Measurements from ENCODE around the gene OGDH. TPM values are rescaled to one million over a fixed set of nuclear protein-coding genes. Genes with fewer than 3 reads are reported as not detected.

The OGDH gene
- total RNA-seq, 1 experiment from 2014 or later = 75.1 TPM

DNA sequence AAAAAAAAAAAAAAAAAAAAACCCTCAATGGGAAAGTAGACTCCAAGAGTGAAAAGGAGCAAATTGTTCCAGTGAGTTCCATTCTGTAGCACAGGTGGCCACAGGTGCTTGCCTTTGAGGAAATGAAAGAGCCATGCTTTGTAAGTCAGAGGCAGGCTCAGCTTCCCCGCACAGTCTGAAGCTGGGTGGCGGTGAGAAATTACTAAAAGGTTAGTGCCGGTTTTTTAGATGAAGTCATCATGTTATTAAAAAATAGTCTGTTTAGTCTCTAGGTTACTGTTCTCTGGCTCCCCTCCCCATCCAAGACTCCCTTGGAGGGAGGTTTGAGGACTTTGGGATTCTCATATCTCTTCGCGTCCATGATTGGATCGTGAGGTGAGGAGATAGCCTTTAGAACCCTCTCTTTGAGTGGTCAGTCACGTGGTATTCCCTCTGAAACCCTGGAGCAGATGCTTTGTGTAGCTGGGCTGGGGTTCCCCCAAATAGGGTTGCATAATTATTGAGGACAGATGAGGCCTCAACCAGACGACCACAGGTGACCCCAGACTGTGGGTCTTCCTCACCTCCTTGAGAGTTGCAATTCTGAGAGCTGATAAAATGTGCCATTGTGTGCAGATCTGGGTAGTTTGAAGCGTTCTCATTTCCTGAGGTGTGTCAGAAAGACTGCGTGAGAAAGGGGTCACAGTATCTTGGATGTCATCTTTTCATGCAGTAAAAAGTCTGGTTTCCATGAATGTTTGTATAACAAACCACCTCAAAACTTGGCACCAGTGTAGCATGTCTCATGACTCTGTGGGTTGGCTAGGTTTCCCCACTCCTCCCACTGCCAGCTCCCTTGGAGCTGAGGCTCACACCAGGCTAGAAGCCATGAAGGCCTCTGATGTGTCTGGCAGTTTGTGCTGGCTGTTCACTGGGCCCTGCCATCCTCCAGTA lies 27.1 kb downstream of the OGDH start:
- TF ChIP-seq, protein P1, sequence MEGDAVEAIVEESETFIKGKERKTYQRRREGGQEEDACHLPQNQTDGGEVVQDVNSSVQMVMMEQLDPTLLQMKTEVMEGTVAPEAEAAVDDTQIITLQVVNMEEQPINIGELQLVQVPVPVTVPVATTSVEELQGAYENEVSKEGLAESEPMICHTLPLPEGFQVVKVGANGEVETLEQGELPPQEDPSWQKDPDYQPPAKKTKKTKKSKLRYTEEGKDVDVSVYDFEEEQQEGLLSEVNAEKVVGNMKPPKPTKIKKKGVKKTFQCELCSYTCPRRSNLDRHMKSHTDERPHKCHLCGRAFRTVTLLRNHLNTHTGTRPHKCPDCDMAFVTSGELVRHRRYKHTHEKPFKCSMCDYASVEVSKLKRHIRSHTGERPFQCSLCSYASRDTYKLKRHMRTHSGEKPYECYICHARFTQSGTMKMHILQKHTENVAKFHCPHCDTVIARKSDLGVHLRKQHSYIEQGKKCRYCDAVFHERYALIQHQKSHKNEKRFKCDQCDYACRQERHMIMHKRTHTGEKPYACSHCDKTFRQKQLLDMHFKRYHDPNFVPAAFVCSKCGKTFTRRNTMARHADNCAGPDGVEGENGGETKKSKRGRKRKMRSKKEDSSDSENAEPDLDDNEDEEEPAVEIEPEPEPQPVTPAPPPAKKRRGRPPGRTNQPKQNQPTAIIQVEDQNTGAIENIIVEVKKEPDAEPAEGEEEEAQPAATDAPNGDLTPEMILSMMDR (IDR thresholded peaks at IDR 0.05; ENCODE audit: unreplicated experiment) = no peak
- no peaks in the 10 kb centered on the region for H3K9me3 Mint-ChIP-seq (ENCODE audit: unreplicated experiment)
- DNase-seq (ENCODE audit: unreplicated experiment) = peak; percentile 92
- intact Hi-C loops (cut with micrococcal nuclease) = no loop called here
- ChIA-PET CTCF (interaction anchor here (0.6 kb wide), 2 partner anchors 104 to 541 kb away, joined by 3 to 4 read pairs; no protein-coding TSS in a partner anchor), POLR2A (interaction anchor here (0.7 to 5.3 kb wide), 11 partner anchors 13 to 503 kb away, joined by 3 to 58 read pairs (median 3); partner anchors contain the start of genes DDX56, NUDCD3, OGDH and TBRG4)
- peaks cover 37% of the 10 kb centered on the region for H3K36me3 Mint-ChIP-seq (ENCODE audit: insufficient read depth, unreplicated experiment)
- no peak overlapping the region for H3K4me3 Mint-ChIP-seq (ENCODE audit: unreplicated experiment)
- peaks cover 40% of the 10 kb centered on the region for H3K4me1 Mint-ChIP-seq (ENCODE audit: insufficient read depth, unreplicated experiment)
- no peaks in the 10 kb centered on the region for H3K27me3 Mint-ChIP-seq (ENCODE audit: insufficient read depth, unreplicated experiment)
- BruUV-seq (replicated peaks) = no TSS peak
- H3K27ac Mint-ChIP-seq (ENCODE audit: low read depth, unreplicated experiment) = peak overlapping the region; percentile 84

DNA sequence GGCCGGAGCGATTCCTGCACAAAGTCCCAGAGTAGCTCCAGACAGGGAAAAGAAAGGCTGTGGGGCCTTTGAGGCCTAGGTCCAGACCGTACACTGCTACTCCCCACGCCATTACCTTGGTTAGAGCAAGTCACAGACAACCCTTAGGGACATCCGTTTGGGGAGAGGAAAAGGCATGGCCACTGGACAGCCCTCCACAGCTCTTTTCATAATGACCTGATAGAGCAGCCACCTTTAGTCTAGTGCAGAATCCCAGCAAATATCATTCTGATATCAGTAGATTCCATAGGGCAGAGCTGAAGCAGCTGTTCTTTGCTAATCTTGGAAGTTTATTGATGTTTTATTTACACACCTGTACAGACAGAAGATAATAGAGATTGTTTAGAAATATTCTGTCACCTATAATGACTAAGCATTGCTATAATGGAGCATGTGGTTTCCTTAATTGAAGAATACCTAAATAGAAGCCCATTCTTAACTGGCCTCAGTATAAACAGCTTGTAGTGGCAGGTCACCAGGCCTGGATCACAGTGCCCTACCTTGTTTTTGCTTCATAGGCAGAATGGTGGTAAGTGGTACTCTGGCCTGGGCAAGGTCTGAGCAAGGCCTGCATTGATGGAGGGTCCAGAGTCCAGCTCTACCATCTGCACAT lies 27.9 kb downstream of the OGDH start:
- Mint-ChIP-seq H3K27me3 (ENCODE audit: insufficient read depth, unreplicated experiment) (no peaks in the 10 kb centered on the region), H3K4me3 (ENCODE audit: unreplicated experiment) (no peak overlapping the region), H3K9me3 (ENCODE audit: unreplicated experiment) (no peaks in the 10 kb centered on the region), H3K27ac (ENCODE audit: low read depth, unreplicated experiment) (peak overlapping the region; percentile 84), H3K4me1 (ENCODE audit: insufficient read depth, unreplicated experiment) (peaks cover 48% of the 10 kb centered on the region), H3K36me3 (ENCODE audit: insufficient read depth, unreplicated experiment) (peaks cover 29% of the 10 kb centered on the region)
- intact Hi-C loops (cut with micrococcal nuclease) = no loop called here
- ChIA-PET CTCF (interaction anchor here (0.6 kb wide), 1 partner anchor 103 kb away, joined by 3 read pairs; no protein-coding TSS in a partner anchor), POLR2A (interaction anchor here (0.6 to 5.3 kb wide), 12 partner anchors 13 to 502 kb away, joined by 3 to 58 read pairs (median 3); partner anchors contain the start of genes DDX56, NUDCD3, OGDH and TBRG4)
- TF ChIP-seq, protein P1 (IDR thresholded peaks at IDR 0.05; ENCODE audit: unreplicated experiment) = no peak
- no TSS peak for BruUV-seq (replicated peaks)
- DNase-seq (ENCODE audit: unreplicated experiment) = no peak

DNA sequence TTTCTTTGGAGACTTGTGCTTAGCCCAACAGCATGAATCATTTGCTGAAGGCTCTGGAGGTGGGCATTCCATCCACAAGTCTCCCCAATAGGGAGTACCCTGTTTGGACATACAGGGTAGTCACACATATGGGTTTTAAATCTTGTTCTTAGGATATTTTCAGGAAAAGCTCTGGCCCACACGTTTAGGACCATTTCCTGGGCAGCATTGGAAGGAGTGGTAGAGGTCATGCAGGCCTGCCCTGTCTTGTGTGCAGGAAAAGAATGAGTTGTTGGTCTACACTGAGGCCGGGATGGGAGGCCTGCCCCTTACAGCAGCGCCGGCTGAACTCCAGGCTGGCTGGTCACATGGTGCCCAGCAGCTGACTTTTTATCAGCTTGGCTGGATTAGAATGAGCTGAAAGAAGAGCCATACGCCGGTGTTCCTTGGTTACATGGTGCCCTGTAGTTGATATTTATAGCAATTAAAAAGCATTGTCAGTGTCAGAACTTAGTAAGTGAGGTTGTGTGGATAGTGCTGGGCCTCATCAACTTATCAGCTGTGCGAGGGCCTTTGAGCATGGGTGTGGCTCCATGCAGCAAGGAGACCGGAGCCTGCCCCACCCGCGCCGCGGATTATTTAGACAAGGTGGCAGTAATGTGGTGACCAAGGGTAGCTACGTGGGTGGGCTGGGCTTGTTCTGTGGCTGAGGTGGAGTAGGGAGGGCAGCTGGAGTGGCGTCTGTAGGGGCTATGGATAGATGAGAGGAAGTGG lies 28.6 kb downstream of the OGDH start:
- ChIA-PET POLR2A (interaction anchor here (0.6 to 5.3 kb wide), 8 partner anchors 14 to 477 kb away, joined by 3 to 58 read pairs (median 4); partner anchors contain the start of genes NUDCD3, OGDH, TBRG4 and TMED4), CTCF (interaction anchor here (0.5 kb wide), 1 partner anchor 19 kb away, joined by 3 read pairs; no protein-coding TSS in a partner anchor)
- H3K9me3 Mint-ChIP-seq (ENCODE audit: unreplicated experiment) = no peaks in the 10 kb centered on the region
- peak overlapping the region; percentile 35 for H3K27ac Mint-ChIP-seq (ENCODE audit: low read depth, unreplicated experiment)
- peaks cover 25% of the 10 kb centered on the region for H3K36me3 Mint-ChIP-seq (ENCODE audit: insufficient read depth, unreplicated experiment)
- no peak for DNase-seq (ENCODE audit: unreplicated experiment)
- no peak overlapping the region for H3K4me3 Mint-ChIP-seq (ENCODE audit: unreplicated experiment)
- no TSS peak for BruUV-seq (replicated peaks)
- no peaks in the 10 kb centered on the region for H3K27me3 Mint-ChIP-seq (ENCODE audit: insufficient read depth, unreplicated experiment)
- intact Hi-C loops (cut with micrococcal nuclease) = no loop called here
- peaks cover 55% of the 10 kb centered on the region for H3K4me1 Mint-ChIP-seq (ENCODE audit: insufficient read depth, unreplicated experiment)
- TF ChIP-seq, protein P1 (IDR thresholded peaks at IDR 0.05; ENCODE audit: unreplicated experiment) = no peak
